GM19452 (cell line): ENCODE data around the gene MXRA8.

Source experiments
- ATAC-seq: cut with Tn5 transposase; IDR thresholded peaks from one replicate; pipeline ENCODE4 v1.9.1; 2021; ENCODE audit not compliant: unreplicated experiment

The MXRA8 gene

DNA sequence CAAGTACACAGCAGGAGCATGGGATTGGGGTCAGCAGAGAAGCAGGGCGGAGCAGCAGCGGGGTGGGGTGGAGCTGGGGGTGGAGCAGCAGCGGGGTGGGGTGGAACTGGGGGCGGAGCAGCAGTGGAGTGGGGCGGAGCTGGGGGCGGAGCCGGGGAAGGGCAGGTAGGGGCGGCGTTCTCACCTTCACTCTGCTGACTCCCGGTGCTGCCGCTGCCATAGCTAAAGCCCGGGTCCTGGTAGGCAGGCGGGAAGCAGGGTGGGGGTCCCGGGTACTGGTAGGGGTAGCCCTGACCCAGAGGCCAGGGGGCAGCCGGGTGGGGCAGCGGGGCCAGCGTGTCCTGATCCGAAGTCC lies 20.6 kb downstream of the MXRA8 start:
- no peak for ATAC-seq

DNA sequence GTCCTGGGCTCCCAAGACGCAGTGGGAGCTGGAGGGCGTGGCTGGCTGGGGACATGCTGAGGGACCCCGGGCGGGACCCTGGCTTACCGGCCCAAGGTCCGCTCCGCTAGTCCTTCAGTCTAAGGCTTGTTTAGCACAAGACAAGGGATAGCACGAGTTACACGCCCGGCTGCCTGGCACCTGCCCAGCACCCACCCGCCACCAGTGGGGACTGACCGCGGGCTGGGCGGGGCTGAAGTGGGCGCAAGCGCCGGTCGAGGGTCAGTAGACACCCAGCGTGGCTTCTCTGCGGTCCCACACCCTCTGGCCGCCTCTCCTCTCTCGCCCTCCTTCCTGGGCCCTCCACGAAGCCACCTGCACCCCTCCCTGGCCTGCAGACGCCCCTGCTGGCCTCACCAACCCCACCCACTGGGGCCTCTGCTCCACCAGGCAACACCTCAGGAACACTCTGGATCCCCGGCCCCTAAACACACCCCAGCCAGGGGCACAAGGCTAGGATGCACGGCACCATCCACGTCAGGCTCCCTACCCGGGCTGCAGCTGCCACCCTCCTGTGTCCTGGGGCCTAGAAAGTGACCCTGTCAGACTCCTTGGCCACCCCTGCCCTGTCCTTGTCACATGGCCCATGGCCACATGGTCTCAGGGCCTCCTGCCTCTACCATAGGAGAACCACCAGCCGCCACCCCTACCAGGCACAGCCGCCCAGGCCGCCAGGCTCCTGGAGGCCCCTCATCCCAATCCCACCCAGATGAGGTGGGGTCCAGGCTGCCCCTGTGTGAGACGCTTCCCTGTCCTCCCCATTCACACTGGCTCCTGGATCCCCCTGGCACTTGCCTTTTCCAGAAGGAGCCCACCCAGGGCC lies 21.2 kb downstream of the MXRA8 start:
- ATAC-seq = no peak

DNA sequence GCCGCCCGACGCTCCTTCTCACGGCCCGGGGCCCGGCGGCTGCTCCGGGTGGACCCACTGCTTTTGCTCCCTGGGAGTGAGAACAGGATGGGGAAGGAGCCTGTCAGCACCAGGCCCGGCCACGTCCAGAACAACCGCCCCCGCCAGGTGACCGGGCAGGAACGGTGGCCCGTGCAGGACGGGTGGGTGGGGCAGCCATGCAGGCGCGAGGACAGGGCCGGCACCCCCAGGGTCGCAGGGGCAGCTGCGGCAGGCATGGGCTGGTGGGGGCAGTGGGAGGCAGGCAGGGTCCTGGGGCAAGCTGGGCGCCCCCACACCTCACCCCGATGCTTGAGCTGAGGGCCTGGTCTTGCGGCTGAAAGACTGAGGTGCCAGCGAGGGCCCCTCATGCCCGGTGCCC lies 21.9 kb downstream of the MXRA8 start:
- no peak for ATAC-seq

DNA sequence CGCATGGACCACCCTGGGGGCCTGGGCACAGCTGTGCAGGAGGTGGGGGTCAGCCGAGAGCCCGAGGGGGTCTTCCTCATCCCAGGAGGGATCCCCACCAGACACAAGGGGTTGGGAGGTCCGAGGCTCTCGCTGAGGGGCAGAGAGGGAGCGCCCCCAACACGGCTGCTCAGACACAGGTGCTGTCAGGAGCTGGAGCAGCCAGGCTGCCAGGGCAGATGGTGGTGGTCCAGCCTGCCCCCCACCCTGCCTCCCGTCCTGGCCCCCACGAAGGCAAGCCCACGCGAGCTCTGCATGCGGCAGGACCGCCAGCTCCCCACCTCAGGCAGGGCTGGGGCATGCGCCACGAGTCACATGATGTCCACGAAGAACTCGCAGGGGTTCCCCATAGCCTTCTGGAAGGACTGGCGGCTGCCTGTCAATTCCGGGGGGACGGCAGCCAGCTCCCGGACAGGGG lies 22.5 kb downstream of the MXRA8 start:
- no peak for ATAC-seq

DNA sequence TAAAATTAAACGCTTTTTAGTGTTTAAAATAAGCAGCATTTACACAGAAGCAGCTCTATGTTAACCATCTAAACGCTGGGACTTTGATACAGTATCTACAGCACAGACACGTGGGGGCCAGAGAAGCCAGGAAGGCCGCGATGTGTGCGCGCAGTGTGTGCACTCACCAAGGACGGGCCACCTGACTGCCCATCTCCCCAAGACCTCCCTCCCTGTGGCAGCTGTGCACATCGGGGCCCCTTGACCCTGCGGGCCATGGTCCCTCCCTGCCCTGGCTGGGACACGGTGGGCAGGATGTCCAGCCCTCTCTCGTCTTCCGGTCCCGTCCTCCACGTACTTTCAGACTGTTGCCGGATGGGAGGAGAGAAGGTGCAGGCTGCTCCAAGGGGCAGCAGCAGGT lies 23.1 kb downstream of the MXRA8 start:
- no peak for ATAC-seq

DNA sequence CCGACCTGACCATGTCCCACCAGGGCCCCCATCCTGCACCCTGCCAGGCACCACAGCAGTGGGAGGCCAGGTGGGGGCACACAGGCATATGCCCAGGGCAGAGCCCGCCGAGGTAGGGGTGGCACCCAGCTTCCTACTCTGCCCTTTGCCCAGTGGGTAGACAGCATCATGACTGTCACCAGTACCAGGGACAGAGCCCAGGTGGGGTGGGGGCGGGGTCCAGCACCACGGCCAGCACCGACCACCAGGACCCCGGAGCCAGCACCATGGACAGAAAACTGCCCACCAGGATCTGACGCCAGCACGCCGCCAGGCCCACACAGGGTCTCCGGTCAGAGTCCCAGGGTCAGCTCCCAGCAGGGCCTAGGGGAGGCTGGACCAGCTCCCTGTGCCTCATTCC lies 23.5 kb downstream of the MXRA8 start:
- ATAC-seq = no peak

DNA sequence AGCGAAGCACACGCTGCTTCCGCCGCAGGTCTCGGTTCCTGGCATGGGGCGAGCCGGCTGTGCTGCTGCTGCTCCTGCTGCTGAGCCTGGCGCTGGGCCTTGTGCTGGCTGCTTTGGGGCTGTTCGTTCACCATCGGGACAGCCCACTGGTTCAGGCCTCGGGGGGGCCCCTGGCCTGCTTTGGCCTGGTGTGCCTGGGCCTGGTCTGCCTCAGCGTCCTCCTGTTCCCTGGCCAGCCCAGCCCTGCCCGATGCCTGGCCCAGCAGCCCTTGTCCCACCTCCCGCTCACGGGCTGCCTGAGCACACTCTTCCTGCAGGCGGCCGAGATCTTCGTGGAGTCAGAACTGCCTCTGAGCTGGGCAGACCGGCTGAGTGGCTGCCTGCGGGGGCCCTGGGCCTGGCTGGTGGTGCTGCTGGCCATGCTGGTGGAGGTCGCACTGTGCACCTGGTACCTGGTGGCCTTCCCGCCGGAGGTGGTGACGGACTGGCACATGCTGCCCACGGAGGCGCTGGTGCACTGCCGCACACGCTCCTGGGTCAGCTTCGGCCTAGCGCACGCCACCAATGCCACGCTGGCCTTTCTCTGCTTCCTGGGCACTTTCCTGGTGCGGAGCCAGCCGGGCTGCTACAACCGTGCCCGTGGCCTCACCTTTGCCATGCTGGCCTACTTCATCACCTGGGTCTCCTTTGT lies 24.7 kb downstream of the MXRA8 start:
- no peak for ATAC-seq

DNA sequence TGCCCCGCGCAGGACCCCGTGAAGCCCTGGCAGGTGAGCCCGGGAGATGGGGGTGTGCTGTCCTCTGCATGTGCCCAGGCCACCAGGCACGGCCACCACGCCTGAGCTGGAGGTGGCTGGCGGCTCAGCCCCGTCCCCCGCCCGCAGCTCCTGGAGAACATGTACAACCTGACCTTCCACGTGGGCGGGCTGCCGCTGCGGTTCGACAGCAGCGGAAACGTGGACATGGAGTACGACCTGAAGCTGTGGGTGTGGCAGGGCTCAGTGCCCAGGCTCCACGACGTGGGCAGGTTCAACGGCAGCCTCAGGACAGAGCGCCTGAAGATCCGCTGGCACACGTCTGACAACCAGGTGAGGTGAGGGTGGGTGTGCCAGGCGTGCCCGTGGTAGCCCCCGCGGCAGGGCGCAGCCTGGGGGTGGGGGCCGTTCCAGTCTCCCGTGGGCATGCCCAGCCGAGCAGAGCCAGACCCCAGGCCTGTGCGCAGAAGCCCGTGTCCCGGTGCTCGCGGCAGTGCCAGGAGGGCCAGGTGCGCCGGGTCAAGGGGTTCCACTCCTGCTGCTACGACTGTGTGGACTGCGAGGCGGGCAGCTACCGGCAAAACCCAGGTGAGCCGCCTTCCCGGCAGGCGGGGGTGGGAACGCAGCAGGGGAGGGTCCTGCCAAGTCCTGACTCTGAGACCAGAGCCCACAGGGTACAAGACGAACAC lies 25.4 kb downstream of the MXRA8 start:
- no peak for ATAC-seq

DNA sequence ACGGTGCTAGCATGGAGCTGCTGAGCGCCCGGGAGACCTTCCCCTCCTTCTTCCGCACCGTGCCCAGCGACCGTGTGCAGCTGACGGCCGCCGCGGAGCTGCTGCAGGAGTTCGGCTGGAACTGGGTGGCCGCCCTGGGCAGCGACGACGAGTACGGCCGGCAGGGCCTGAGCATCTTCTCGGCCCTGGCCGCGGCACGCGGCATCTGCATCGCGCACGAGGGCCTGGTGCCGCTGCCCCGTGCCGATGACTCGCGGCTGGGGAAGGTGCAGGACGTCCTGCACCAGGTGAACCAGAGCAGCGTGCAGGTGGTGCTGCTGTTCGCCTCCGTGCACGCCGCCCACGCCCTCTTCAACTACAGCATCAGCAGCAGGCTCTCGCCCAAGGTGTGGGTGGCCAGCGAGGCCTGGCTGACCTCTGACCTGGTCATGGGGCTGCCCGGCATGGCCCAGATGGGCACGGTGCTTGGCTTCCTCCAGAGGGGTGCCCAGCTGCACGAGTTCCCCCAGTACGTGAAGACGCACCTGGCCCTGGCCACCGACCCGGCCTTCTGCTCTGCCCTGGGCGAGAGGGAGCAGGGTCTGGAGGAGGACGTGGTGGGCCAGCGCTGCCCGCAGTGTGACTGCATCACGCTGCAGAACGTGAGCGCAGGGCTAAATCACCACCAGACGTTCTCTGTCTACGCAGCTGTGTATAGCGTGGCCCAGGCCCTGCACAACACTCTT lies 26.2 kb downstream of the MXRA8 start:
- ATAC-seq = no peak

DNA sequence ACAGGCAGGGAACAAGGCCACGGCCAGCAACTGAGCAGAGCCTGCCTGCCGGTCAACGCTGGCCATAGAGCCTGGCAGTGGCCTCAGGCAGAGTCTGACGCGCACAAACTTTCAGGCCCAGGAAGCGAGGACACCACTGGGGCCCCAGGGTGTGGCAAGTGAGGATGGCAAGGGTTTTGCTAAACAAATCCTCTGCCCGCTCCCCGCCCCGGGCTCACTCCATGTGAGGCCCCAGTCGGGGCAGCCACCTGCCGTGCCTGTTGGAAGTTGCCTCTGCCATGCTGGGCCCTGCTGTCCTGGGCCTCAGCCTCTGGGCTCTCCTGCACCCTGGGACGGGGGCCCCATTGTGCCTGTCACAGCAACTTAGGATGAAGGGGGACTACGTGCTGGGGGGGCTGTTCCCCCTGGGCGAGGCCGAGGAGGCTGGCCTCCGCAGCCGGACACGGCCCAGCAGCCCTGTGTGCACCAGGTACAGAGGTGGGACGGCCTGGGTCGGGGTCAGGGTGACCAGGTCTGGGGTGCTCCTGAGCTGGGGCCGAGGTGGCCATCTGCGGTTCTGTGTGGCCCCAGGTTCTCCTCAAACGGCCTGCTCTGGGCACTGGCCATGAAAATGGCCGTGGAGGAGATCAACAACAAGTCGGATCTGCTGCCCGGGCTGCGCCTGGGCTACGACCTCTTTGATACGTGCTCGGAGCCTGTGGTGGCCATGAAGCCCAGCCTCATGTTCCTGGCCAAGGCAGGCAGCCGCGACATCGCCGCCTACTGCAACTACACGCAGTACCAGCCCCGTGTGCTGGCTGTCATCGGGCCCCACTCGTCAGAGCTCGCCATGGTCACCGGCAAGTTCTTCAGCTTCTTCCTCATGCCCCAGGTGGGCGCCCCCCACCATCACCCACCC lies 27.0 kb downstream of the MXRA8 start, which contains the start of gene TAS1R3:
Gene TAS1R3, plus strand, starts transcription at position 213 of the 898 bp plus-strand sequence. Its CDS starts 66 bp downstream, at position 279.
- no peak for ATAC-seq

DNA sequence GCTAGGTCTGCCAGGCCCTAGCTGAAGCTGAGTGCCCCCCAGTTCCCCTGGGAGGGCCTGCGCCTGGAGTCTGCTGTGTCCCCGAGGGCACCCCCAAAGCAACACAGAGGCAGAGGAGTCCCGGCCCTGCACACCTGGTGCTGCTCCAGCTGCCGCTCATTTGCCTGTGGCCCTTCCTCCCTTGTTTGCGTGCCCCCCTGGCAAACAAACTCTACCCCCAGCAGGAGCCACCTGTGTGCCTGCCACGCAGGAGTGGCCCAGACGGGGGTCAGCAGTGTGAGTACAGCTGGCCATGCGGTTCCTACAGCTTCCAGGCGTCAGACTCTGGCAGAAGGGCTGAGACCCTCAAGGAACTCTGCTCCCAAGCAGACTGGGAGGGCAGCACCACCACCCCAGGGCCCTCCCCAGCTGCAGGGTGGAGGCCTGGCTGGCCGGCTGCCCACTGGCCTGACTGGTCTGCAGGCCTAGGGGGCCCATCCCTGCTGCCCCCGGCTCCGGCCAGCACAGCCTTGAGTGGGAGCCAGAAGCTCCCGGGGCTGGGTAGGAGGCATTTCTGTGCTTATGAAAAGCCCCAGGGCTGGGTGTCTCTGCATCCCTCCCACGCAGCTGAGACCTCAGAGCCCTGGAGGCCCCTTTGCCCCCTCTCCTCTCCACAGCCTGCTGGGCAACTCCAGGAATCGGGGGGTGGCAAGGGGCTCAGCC lies 27.8 kb downstream of the MXRA8 start:
- ATAC-seq = no peak

DNA sequence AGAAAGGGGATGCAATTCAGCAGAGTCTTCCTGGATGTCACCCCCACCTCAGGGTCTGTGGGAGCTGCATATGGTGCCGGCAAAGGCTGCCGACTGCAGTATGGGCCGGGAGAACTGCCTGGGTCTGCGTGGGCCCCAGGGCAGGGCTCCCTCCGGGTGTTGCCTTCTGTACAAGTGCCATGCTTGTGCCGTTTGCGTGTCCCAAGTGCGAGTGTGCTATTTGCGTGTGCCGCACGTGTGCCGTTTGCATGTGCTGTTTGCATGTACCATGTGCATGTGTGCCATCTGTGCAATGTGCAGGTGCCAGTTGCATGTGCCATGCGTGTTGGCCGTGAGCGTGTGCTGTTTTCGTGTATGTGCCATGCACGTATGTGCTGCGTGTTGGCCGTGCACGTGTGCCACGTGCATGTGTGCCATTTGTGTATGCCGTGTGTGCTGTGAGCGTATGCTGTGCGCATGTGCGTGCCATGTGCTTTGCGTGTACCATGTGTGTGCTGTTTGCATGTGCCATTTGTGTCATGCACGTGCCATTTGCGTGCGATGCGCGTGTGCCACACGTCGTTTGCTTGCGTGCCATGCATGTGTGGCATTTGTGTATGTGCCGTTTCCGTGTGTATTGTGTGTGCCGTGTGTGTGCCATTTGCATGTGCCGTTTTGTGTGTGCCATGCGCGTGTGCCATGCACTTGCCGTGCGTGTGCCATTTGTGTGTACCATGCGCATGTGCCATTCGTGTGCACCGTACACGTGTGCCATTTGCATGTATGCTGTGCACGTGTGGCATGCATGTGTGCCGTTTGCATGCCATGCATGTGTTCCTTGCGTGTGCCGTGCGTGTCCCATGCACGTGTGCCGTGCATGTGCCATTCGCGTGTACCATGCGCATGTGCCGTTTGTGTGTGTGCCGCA lies 28.8 kb downstream of the MXRA8 start:
- no peak for ATAC-seq

DNA sequence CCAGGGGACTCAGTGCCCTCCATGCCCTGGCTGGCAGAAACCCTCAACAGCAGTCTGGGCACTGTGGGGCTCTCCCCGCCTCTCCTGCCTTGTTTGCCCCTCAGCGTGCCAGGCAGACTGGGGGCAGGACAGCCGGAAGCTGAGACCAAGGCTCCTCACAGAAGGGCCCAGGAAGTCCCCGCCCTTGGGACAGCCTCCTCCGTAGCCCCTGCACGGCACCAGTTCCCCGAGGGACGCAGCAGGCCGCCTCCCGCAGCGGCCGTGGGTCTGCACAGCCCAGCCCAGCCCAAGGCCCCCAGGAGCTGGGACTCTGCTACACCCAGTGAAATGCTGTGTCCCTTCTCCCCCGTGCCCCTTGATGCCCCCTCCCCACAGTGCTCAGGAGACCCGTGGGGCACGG lies 30.1 kb downstream of the MXRA8 start:
- ATAC-seq = no peak

DNA sequence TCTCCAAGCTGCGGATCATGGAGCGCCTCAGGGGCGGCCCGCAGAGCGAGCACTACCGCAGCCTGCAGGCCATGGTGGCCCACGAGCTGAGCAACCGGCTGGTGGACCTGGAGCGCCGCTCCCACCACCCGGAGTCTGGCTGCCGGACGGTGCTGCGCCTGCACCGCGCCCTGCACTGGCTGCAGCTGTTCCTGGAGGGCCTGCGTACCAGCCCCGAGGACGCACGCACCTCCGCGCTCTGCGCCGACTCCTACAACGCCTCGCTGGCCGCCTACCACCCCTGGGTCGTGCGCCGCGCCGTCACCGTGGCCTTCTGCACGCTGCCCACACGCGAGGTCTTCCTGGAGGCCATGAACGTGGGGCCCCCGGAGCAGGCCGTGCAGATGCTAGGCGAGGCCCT lies 31.1 kb downstream of the MXRA8 start:
- no peak for ATAC-seq

DNA sequence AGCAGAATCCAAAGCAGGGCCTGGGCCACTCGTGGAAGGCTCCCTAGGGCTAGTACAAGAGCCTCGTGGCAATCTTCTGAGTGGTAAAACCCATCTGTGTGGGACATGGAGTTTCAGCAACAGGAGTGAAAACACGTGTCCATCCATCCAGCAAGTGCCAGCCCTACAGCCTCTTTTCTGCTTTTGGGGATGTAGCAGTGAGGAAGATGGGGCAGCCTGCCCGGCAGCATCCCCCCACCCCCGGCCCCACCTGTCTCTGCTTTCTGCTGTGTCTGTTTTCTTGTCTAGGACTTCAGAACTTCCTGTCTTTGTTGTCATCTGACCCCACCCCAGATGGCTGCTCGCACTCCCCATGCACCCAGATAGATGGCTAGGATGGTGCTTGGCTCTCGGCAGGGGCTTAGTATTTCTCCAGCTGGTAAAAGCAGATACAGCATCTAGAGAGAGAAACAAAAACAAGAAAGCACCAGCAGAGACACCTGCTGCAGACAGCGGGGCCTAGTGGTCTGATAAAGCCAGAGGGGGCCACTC lies 32.2 kb downstream of the MXRA8 start:
- no peak for ATAC-seq

DNA sequence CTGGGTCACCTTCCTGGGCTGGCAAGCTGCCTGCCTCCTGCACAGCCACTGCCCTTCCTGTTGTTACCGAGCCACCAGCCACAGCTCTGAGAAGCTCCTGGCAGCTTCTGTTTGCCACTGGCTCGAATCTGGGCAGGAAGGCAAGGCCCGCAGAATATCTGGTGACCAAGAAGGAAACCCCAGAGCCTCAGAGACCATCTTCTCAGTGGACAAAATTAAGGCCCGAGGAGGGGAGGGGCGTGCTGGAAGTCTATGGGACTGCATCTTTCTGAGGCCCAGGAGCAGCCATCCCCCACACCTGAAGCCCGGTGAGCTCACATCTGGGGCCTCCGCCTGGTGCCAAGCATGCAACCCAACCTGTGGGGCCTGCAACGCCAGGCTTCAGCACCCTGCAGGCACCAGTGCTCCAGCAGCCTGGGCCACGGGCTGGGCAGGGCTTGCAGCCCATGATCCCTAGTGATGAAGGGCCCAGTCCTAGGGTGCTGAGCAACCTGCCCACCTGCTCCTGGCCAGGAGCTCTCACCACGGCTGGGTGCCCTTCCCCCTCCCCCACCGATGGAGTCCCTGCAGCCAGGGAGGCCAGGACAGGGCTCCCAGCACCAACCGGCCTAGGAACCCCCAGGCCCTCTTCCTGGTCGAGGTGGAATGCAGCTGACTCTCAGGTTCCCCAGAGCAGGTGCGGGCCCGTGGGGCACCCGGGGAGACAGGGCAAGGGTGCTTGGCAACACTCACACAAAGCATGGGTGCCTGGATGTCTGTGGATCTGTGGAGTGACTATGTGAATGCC lies 32.9 kb downstream of the MXRA8 start:
- ATAC-seq = no peak

DNA sequence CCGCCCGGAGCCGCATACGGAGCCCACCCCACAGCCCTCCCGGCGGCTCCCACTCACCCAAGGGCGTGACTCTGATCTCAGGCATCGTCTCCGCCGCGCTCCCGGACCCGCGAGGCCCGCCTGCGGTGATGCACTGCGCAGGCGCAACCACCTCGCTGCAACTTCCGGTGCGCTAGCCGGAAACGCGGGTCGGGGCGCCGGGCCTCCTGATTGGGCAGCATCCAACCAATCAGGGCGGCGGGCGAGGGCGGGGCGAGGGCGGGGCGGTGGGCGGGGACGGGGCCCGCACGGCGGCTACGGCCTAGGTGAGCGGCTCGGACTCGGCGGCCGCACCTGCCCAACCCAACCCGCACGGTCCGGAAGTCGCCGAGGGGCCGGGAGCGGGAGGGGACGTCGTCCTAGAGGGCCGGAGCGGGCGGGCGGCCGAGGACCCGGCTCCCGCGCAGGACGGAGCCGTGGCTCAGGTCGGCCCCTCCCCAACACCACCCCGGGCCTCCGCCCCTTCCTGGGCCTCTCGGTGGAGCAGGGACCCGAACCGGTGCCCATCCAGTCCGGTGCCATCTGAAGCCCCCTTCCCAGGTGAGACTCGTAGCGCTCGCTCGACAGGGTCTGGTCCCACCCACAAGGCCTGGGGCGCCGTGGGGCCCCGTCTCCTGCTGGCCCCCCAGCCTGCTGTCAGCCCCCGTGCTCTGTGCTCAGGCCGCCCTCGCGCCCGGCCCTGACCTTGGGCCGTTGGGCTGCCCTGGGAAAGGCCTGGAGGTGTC lies 33.6 kb downstream of the MXRA8 start, which contains the start of the genes CPTP and INTS11:
Gene CPTP, plus strand, starts transcription at position 279 of the 764 bp plus-strand sequence. CDS start 2,109 bp downstream, outside the sequence.
Gene INTS11, minus strand, starts transcription at position 137 of the 764 bp plus-strand sequence. Its CDS starts 52 bp downstream, at position 85.
- ATAC-seq = peak; percentile 74
